HG03342 (cell line): ENCODE data around the gene SSH2.
"Not testable (repeated sequence)": the region's sequence is repeated elsewhere in the genome, so short reads cannot be mapped to it uniquely, and the experiment has no call there.

ENCODE experiments used
- ATAC-seq: cut with Tn5 transposase; IDR thresholded peaks from one replicate; pipeline ENCODE4 v1.9.1; 2021; ENCODE audit warnings: mild to moderate bottlenecking, moderate library complexity; ENCODE audit not compliant: unreplicated experiment

SSH2 gene

GRCh38 chr17:29682054-29682453 lies 248.0 kb downstream of the SSH2 start:
- ATAC-seq, result no peak

GRCh38 chr17:29677824-29678223 lies 252.2 kb downstream of the SSH2 start:
- no peak for ATAC-seq

- ATAC-seq, result no peak
These were observed 252.7 kb downstream of the SSH2 start for GRCh38 chr17:29677221-29677791.

GRCh38 chr17:29675961-29676360 lies 254.1 kb downstream of the SSH2 start:
- ATAC-seq, result not testable (repeated sequence)

- ATAC-seq, result no peak
These were observed 255.7 kb downstream of the SSH2 start for GRCh38 chr17:29674281-29674680.

GRCh38 chr17:29671661-29672060 lies 258.4 kb downstream of the SSH2 start:
- ATAC-seq, result no peak

- no peak for ATAC-seq
These were observed 260.8 kb downstream of the SSH2 start for GRCh38 chr17:29669266-29669665.

- ATAC-seq, result no peak
These were observed 262.1 kb downstream of the SSH2 start for GRCh38 chr17:29667969-29668368.

- ATAC-seq, result no peak
These were observed 264.6 kb downstream of the SSH2 start for GRCh38 chr17:29665481-29665810.

GRCh38 chr17:29664743-29665480 lies 265.1 kb downstream of the SSH2 start:
- no peak for ATAC-seq

- no peak for ATAC-seq
These were observed 266.9 kb downstream of the SSH2 start for GRCh38 chr17:29663155-29663554.

- ATAC-seq, result no peak
These were observed 268.8 kb downstream of the SSH2 start for GRCh38 chr17:29661213-29661612.

- no peak for ATAC-seq
These were observed 270.9 kb downstream of the SSH2 start for GRCh38 chr17:29659155-29659554.

- ATAC-seq, result no peak
These were observed 274.7 kb downstream of the SSH2 start for GRCh38 chr17:29655323-29655722.

GRCh38 chr17:29653995-29654714 lies 275.9 kb downstream of the SSH2 start:
- no peak for ATAC-seq

GRCh38 chr17:29652976-29653375 lies 277.1 kb downstream of the SSH2 start:
- ATAC-seq, result no peak

- ATAC-seq, result not testable (repeated sequence)
These were observed 278.1 kb downstream of the SSH2 start for GRCh38 chr17:29651913-29652312.

- no peak for ATAC-seq
These were observed 279.6 kb downstream of the SSH2 start for GRCh38 chr17:29650396-29650795.

GRCh38 chr17:29649359-29649758 lies 280.7 kb downstream of the SSH2 start:
- no peak for ATAC-seq

- no peak for ATAC-seq
These were observed 282.0 kb downstream of the SSH2 start for GRCh38 chr17:29648005-29648404.

- no peak for ATAC-seq
These were observed 284.4 kb downstream of the SSH2 start for GRCh38 chr17:29645515-29646051.

GRCh38 chr17:29643817-29644160 lies 286.2 kb downstream of the SSH2 start:
- ATAC-seq, result no peak
